Activated T-cell treated with anti-CD3 and anti-CD28 coated beads, Interleukin-2, amount 50 U/mL, for 4 hours (primary cell): ENCODE data around the gene SPDYE6. TPM values are rescaled to one million over a fixed set of nuclear protein-coding genes. Genes with fewer than 3 reads are reported as not detected.
"Not testable (repeated sequence)": the region's sequence is repeated elsewhere in the genome, so short reads cannot be mapped to it uniquely, and the experiment has no call there.

Experiments
- ATAC-seq, 2 donors: fragments of 200-7000 bp; cut with Tn5 transposase; one replicate each; pipeline ENCODE4 v1.10.0; 2021
- DNase-seq: peaks from one replicate; pipeline ENCODE4 v3.0.0-alpha.2; 2020
- H3K27me3 Mint-ChIP-seq: one replicate; pipeline ENCODE4 v1.8.0; 2021; ENCODE audit warnings: low read depth, mixed read lengths
- H3K36me3 Mint-ChIP-seq: one replicate; pipeline ENCODE4 v1.8.0; 2022; ENCODE audit warnings: mixed read lengths; ENCODE audit not compliant: insufficient read depth
- H3K4me1 Mint-ChIP-seq: one replicate; pipeline ENCODE4 v1.8.0; 2021; ENCODE audit warnings: low read depth, mixed read lengths
- H3K4me3 Mint-ChIP-seq: one replicate; pipeline ENCODE4 v1.8.0; 2021; ENCODE audit warnings: mild to moderate bottlenecking, moderate library complexity, mixed read lengths
- H3K9me3 Mint-ChIP-seq: one replicate; pipeline ENCODE4 v1.8.0; 2021; ENCODE audit warnings: mixed read lengths
- total RNA-seq, 3 donors: library from RNA; stranded (reverse); gene quantifications; one replicate each; pipeline ENCODE4 v1.2.1, GENCODE V29; 2021

Gene SPDYE6, protein sequence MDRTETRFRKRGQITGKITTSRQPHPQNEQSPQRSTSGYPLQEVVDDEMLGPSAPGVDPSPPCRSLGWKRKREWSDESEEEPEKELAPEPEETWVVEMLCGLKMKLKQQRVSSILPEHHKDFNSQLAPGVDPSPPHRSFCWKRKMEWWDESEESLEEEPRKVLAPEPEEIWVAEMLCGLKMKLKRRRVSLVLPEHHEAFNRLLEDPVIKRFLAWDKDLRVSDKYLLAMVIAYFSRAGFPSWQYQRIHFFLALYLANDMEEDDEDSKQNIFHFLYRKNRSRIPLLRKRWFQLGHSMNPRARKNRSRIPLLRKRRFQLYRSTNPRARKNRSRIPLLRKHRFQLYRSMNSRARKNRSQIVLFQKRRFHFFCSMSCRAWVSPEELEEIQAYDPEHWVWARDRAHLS
- not detected for total RNA-seq

- ATAC-seq, DNase-seq, H3K27me3 Mint-ChIP-seq, H3K36me3 Mint-ChIP-seq, H3K4me3 Mint-ChIP-seq, H3K4me1 Mint-ChIP-seq, H3K9me3 Mint-ChIP-seq: not testable (repeated sequence)
Measured at GRCh38 chr7:102356344-102356743, at the start of gene SPDYE6. SPDYE6 (minus strand) TSS chr7:102356444; CDS start chr7:102356023, 421 bp downstream.

- H3K27me3 Mint-ChIP-seq, H3K4me1 Mint-ChIP-seq, ATAC-seq, DNase-seq, H3K4me3 Mint-ChIP-seq, H3K9me3 Mint-ChIP-seq: not testable (repeated sequence)
- H3K36me3 Mint-ChIP-seq = peaks cover 45% of the 10 kb centered on the region
Measured at GRCh38 chr7:102404862-102405188, 48.6 kb upstream of the SPDYE6 start.

DNA sequence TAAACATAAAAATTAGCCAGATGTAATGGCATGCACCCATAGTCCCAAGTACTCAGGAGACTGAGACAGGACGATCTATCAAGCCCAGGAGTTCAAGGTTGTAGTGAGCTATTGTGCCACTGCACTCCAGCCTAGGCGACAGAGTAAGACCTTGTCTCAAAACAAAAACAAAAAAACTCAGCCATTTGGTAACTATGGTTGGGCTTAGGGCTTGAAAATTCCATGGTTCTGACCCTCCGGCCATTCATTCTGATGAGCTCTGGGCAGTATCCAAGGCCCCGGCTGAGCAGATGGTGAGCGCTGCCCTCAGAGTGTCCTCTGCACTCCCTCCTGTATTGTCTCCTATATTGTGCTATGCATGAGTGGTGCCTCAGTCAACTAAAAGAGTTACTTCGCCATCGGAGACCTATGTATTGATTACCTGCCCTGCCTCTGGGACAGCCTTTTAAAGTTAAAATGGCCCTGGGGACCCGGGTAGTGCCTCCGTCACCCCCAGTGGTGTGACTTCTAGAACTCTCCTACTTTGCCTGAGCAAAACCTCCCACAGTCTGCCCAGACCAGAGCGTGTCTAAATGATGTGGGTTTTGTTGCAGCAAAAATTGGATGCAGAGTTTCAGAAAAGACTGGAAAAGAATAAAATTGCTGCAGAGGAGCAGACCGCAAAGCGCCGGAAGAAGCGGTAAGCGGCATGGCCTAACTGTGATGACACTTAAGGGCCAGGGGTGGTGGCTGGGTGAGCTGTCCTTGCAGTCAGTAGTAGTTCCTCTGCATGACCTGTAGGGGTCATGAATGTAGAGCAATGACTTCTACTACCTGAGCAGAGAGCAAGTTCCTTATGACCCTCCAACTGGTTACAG, 48.0 kb upstream of the SPDYE6 start:
- Mint-ChIP-seq H3K27me3 (no peaks in the 10 kb centered on the region), H3K4me3 (no peak overlapping the region), H3K9me3 (no peaks in the 10 kb centered on the region), H3K4me1 (peaks cover 4% of the 10 kb centered on the region), H3K36me3 (peaks cover 44% of the 10 kb centered on the region)
- ATAC-seq (peak; percentile 99), DNase-seq (peak; percentile 27)

GRCh38 chr7:102403563-102403962, 47.3 kb upstream of the SPDYE6 start:
- ATAC-seq (no peak), DNase-seq (no peak)
- Mint-ChIP-seq H3K27me3 (no peaks in the 10 kb centered on the region), H3K4me1 (peaks cover 4% of the 10 kb centered on the region), H3K4me3 (no peak overlapping the region), H3K36me3 (peaks cover 43% of the 10 kb centered on the region), H3K9me3 (no peaks in the 10 kb centered on the region)

- DNase-seq (no peak), ATAC-seq (no peak)
- Mint-ChIP-seq H3K36me3 (peaks cover 26% of the 10 kb centered on the region), H3K9me3 (no peaks in the 10 kb centered on the region), H3K27me3 (no peaks in the 10 kb centered on the region), H3K4me3 (no peak overlapping the region), H3K4me1 (peaks cover 27% of the 10 kb centered on the region)
Measured at GRCh38 chr7:102400360-102400759, 44.1 kb upstream of the SPDYE6 start.

DNA sequence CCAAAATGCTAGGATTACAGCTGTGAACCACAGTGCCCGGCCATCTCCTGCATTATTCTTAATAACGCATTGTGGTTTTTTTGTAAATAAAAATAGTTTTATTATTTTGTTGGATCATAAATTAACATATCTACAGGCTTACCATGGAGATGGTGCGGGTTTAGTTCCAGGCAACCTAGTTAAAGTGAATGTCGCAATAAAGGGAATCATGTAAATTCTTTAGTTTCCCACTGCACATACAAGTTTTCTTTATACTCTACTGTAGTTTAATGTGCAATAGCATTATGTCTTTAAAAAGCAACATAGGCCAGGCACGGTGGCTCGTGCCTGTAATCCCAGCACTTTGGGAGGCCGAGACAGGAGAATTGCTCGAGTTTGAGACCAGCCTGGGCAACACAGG, 42.3 kb upstream of the SPDYE6 start:
- Mint-ChIP-seq H3K27me3 (no peaks in the 10 kb centered on the region), H3K4me3 (peak overlapping the region; percentile 93), H3K9me3 (no peaks in the 10 kb centered on the region), H3K4me1 (peaks cover 23% of the 10 kb centered on the region), H3K36me3 (peaks cover 16% of the 10 kb centered on the region)
- ATAC-seq = no peak
- DNase-seq = no peak

DNA sequence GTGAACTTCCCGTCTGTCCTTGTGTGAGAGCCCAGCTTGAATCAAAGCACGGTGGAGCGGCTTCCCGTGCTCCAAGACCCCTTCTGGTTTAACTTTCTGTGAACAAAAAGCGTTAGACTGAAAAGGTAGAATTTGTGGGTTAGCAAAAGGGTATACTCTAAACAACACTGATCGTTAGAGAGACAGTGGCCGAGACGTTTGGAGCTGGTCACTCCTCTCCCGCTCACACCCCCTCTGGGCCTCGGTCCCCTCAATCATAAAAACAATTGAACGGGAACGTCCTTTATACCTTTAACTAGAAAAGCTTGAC, 40.4 kb upstream of the SPDYE6 start:
- peaks cover 23% of the 10 kb centered on the region for H3K4me1 Mint-ChIP-seq
- peak overlapping the region; percentile 93 for H3K4me3 Mint-ChIP-seq
- DNase-seq (no peak), ATAC-seq (peak in 1 of 2 donors; percentile 7)
- H3K9me3 Mint-ChIP-seq = no peaks in the 10 kb centered on the region
- peaks cover 18% of the 10 kb centered on the region for H3K36me3 Mint-ChIP-seq
- H3K27me3 Mint-ChIP-seq = no peaks in the 10 kb centered on the region

- Mint-ChIP-seq H3K4me3 (peak within 1 kb of the TSS; percentile 93), H3K36me3 (peaks cover 16% of the 10 kb centered on the region), H3K27me3 (no peaks in the 10 kb centered on the region), H3K9me3 (no peaks in the 10 kb centered on the region), H3K4me1 (peaks cover 23% of the 10 kb centered on the region)
- ATAC-seq = peak; percentile 95 to 96
- DNase-seq = peak; percentile 76
Measured at GRCh38 chr7:102395873-102396709, 39.8 kb upstream of the SPDYE6 start, which contains the start of gene PRKRIP1. PRKRIP1 (plus strand) TSS chr7:102396363; CDS start chr7:102396412, 49 bp downstream.

DNA sequence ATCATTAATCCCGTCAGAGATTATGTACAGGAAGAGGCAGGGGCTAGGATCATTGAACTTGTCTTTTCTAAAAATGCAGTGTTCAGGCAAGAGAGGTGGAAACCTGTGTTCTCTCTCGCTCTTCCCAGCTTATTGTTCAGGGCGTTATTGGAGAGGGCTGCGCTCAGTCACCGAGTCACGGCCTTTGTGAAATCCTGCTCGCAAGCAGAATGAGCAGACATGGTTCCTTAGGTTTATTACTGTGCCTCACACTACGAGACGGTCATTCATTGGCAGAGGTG, 39.3 kb upstream of the SPDYE6 start:
- H3K27me3 Mint-ChIP-seq = no peaks in the 10 kb centered on the region
- no peaks in the 10 kb centered on the region for H3K9me3 Mint-ChIP-seq
- peaks cover 23% of the 10 kb centered on the region for H3K4me1 Mint-ChIP-seq
- H3K36me3 Mint-ChIP-seq = peaks cover 13% of the 10 kb centered on the region
- no peak for DNase-seq
- ATAC-seq = peak in 1 of 2 donors; percentile 7
- H3K4me3 Mint-ChIP-seq = peak overlapping the region; percentile 93

DNA sequence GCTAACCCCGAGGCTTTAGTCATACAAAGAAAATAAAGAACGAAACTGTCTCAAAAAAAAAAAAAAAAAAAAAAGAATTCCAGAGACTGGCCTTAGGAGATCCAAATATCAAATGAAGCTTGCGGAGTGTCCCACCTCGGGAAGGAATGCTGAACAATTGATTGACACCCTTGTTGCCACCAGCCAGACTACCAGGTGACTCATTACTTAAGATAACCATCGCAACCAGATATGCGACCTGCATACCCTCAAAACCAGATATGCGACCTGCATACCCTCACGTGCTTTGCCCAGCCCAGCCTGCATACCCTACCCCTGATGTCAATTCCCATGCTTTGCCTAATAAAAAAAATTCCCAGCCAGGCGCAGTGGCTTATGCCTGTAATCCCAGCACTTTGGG, 37.2 kb upstream of the SPDYE6 start:
- Mint-ChIP-seq H3K4me1 (peaks cover 23% of the 10 kb centered on the region), H3K36me3 (peaks cover 8% of the 10 kb centered on the region), H3K27me3 (no peaks in the 10 kb centered on the region), H3K4me3 (no peak overlapping the region), H3K9me3 (no peaks in the 10 kb centered on the region)
- DNase-seq (no peak), ATAC-seq (no peak)

DNA sequence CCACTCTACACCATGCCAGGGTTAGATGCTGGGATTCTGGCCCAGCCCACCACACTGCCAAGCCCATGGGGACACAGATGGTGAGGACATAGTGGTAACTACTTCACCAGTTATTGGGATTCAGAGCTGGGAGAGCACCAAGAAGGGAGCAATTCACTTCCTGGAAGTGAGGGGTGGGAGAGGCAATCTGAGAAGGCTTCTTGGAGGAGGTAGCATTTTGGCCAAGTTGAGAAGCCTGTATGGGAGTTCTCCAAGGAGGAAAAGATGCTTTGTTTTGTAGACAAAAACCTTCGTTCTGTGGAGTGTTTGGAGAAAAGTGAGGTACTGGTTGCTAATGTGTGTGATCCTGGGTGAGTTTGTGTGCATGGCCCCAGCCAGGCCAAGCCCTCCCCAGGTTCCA, 36.1 kb upstream of the SPDYE6 start:
- Mint-ChIP-seq H3K4me1 (peaks cover 14% of the 10 kb centered on the region), H3K36me3 (peaks cover 6% of the 10 kb centered on the region), H3K4me3 (no peak overlapping the region), H3K9me3 (no peaks in the 10 kb centered on the region), H3K27me3 (no peaks in the 10 kb centered on the region)
- DNase-seq (no peak), ATAC-seq (no peak)

- ATAC-seq (peak; percentile 82 to 83), DNase-seq (peak; percentile 66)
- Mint-ChIP-seq H3K36me3 (peaks cover 7% of the 10 kb centered on the region), H3K9me3 (no peaks in the 10 kb centered on the region), H3K27me3 (no peaks in the 10 kb centered on the region), H3K4me1 (peaks cover 5% of the 10 kb centered on the region), H3K4me3 (no peak overlapping the region)
Measured at GRCh38 chr7:102390697-102391484, 34.6 kb upstream of the SPDYE6 start.

GRCh38 chr7:102389810-102390209, 33.6 kb upstream of the SPDYE6 start:
- Mint-ChIP-seq H3K36me3 (peaks cover 10% of the 10 kb centered on the region), H3K27me3 (no peaks in the 10 kb centered on the region), H3K4me1 (no peaks in the 10 kb centered on the region), H3K9me3 (no peaks in the 10 kb centered on the region), H3K4me3 (no peak overlapping the region)
- DNase-seq (no peak), ATAC-seq (no peak)

DNA sequence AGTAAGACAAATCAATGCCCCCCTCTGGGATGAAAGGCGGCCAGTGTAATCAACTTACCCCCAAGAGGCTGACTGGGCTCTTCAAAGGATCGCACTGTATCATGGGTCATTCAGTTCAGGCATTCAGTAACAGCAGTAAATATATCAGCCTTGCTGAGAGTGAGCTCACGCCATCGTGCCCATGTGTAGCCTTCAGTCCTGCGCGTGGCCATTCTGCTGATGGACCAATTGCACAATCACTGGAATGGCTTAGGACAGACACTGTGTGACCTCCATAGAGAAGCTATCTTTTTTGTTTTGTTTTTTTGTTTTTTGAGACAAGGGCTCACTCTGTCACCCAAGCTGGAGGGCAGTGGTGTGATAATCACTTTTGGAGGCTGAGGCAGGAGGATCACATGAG, 30.8 kb upstream of the SPDYE6 start:
- no peak for ATAC-seq
- H3K36me3 Mint-ChIP-seq = peaks cover 11% of the 10 kb centered on the region
- no peaks in the 10 kb centered on the region for H3K4me1 Mint-ChIP-seq
- no peak for DNase-seq
- H3K27me3 Mint-ChIP-seq = no peaks in the 10 kb centered on the region
- H3K9me3 Mint-ChIP-seq = no peaks in the 10 kb centered on the region
- no peak overlapping the region for H3K4me3 Mint-ChIP-seq
